D341Med (cell line): ENCODE measurements around the gene IL1R2.
"Not testable (repeated sequence)": the region's sequence is repeated elsewhere in the genome, so short reads cannot be mapped to it uniquely, and the experiment has no call there.

Source experiments
- DNase-seq: peaks from one replicate; pipeline ENCODE4 v3.0.0; 2012; ENCODE audit warnings: low spot score

The IL1R2 gene

GRCh38 chr2:102000012-102000411 is 8.3 kb downstream of the IL1R2 start:
- DNase-seq = no peak

GRCh38 chr2:102000813-102001766 is 9.3 kb downstream of the IL1R2 start:
- DNase-seq = no peak

- DNase-seq = no peak
Measured at GRCh38 chr2:102001767-102002142, 10.0 kb downstream of the IL1R2 start.

GRCh38 chr2:102002228-102002627 is 10.5 kb downstream of the IL1R2 start:
- no peak for DNase-seq

- DNase-seq = not testable (repeated sequence)
Measured at GRCh38 chr2:102002909-102003308, 11.1 kb downstream of the IL1R2 start.

GRCh38 chr2:102003696-102004095 is 11.9 kb downstream of the IL1R2 start:
- no peak for DNase-seq

GRCh38 chr2:102004581-102004980 is 12.8 kb downstream of the IL1R2 start:
- DNase-seq = no peak

GRCh38 chr2:102005449-102005848 is 13.7 kb downstream of the IL1R2 start:
- no peak for DNase-seq

- peak; percentile 48 for DNase-seq
Measured at GRCh38 chr2:102005989-102006885, 14.5 kb downstream of the IL1R2 start.

- DNase-seq = no peak
Measured at GRCh38 chr2:102006886-102007278, 15.1 kb downstream of the IL1R2 start.

- DNase-seq = no peak
Measured at GRCh38 chr2:102008490-102008889, 16.7 kb downstream of the IL1R2 start.

GRCh38 chr2:102009557-102009956 is 17.8 kb downstream of the IL1R2 start:
- no peak for DNase-seq

GRCh38 chr2:102010902-102011301 is 19.1 kb downstream of the IL1R2 start:
- no peak for DNase-seq

GRCh38 chr2:102012061-102012614 is 20.4 kb downstream of the IL1R2 start:
- no peak for DNase-seq

- no peak for DNase-seq
Measured at GRCh38 chr2:102013206-102014040, 21.7 kb downstream of the IL1R2 start.

- no peak for DNase-seq
Measured at GRCh38 chr2:102014041-102014345, 22.2 kb downstream of the IL1R2 start.

GRCh38 chr2:102015399-102015798 is 23.6 kb downstream of the IL1R2 start:
- no peak for DNase-seq

- DNase-seq = no peak
Measured at GRCh38 chr2:102016399-102016955, 24.7 kb downstream of the IL1R2 start.

- DNase-seq = no peak
Measured at GRCh38 chr2:102018823-102019445, 27.2 kb downstream of the IL1R2 start.

- peak; percentile 79 for DNase-seq
Measured at GRCh38 chr2:102020596-102021170, 28.9 kb downstream of the IL1R2 start.

GRCh38 chr2:102021779-102022178 is 30.0 kb downstream of the IL1R2 start:
- no peak for DNase-seq
